Activated naive CD8-positive, alpha-beta T cell (primary cell): ENCODE measurements around the gene MYL6.
A peak's percentile ranks its signal among the peaks of the same experiment; 100 is the strongest.

Source experiments
- H3K27ac Mint-ChIP-seq: one replicate; pipeline ENCODE4 v1.8.0; 2021; ENCODE audit warnings: mixed read lengths
- H3K27me3 Mint-ChIP-seq: one replicate; pipeline ENCODE4 v1.8.0; 2021; ENCODE audit warnings: mixed read lengths
- H3K36me3 Mint-ChIP-seq: one replicate; pipeline ENCODE4 v1.8.0; 2021; ENCODE audit warnings: mixed read lengths
- H3K4me1 Mint-ChIP-seq: one replicate; pipeline ENCODE4 v1.8.0; 2021; ENCODE audit warnings: low read depth, mixed read lengths
- H3K4me3 Mint-ChIP-seq: one replicate; pipeline ENCODE4 v1.8.0; 2021; ENCODE audit warnings: mild to moderate bottlenecking, mixed read lengths
- H3K9me3 Mint-ChIP-seq: one replicate; pipeline ENCODE4 v1.8.0; 2021; ENCODE audit warnings: low read depth, mixed read lengths

MYL6 gene

GRCh38 chr12:56158926-56159461 is 835 bp downstream of the MYL6 start:
- Mint-ChIP-seq H3K9me3 (no peaks in the 10 kb centered on the region), H3K4me3 (peak overlapping the region; percentile 98), H3K36me3 (peaks cover 18% of the 10 kb centered on the region), H3K27ac (peak overlapping the region; percentile 97), H3K27me3 (no peaks in the 10 kb centered on the region), H3K4me1 (peaks cover 42% of the 10 kb centered on the region)

GRCh38 chr12:56159482-56160192 is 1.5 kb downstream of the MYL6 start:
- H3K4me1 Mint-ChIP-seq = peaks cover 42% of the 10 kb centered on the region

GRCh38 chr12:56160193-56160763 is 2.1 kb downstream of the MYL6 start:
- Mint-ChIP-seq H3K27ac (peak overlapping the region; percentile 97), H3K4me1 (peaks cover 42% of the 10 kb centered on the region), H3K4me3 (peak overlapping the region; percentile 98), H3K9me3 (no peaks in the 10 kb centered on the region), H3K36me3 (peaks cover 18% of the 10 kb centered on the region), H3K27me3 (no peaks in the 10 kb centered on the region)

More at GRCh38 chr12:56159482-56160192, 1.5 kb downstream of the MYL6 start:
- peak overlapping the region; percentile 98 for H3K4me3 Mint-ChIP-seq
- no peaks in the 10 kb centered on the region for H3K9me3 Mint-ChIP-seq
- H3K36me3 Mint-ChIP-seq = peaks cover 18% of the 10 kb centered on the region
- H3K27me3 Mint-ChIP-seq = no peaks in the 10 kb centered on the region
- H3K27ac Mint-ChIP-seq = peak overlapping the region; percentile 97

- Mint-ChIP-seq H3K27me3 (no peaks in the 10 kb centered on the region), H3K9me3 (no peaks in the 10 kb centered on the region), H3K4me1 (peaks cover 37% of the 10 kb centered on the region), H3K36me3 (peaks cover 18% of the 10 kb centered on the region), H3K27ac (peak overlapping the region; percentile 97), H3K4me3 (peak overlapping the region; percentile 98)
Observed at GRCh38 chr12:56160894-56161689, 2.9 kb downstream of the MYL6 start.

GRCh38 chr12:56161690-56162351 is 3.7 kb downstream of the MYL6 start:
- H3K9me3 Mint-ChIP-seq = no peaks in the 10 kb centered on the region
- peaks cover 18% of the 10 kb centered on the region for H3K36me3 Mint-ChIP-seq
- peak overlapping the region; percentile 98 for H3K4me3 Mint-ChIP-seq
- H3K27ac Mint-ChIP-seq = peak overlapping the region; percentile 81
- peaks cover 37% of the 10 kb centered on the region for H3K4me1 Mint-ChIP-seq
- no peaks in the 10 kb centered on the region for H3K27me3 Mint-ChIP-seq

GRCh38 chr12:56162468-56163290 is 4.5 kb downstream of the MYL6 start:
- H3K27ac Mint-ChIP-seq = peak overlapping the region; percentile 66
- H3K4me3 Mint-ChIP-seq = no peak overlapping the region
- H3K27me3 Mint-ChIP-seq = no peaks in the 10 kb centered on the region
- H3K4me1 Mint-ChIP-seq = peaks cover 31% of the 10 kb centered on the region
- peaks cover 21% of the 10 kb centered on the region for H3K36me3 Mint-ChIP-seq
- H3K9me3 Mint-ChIP-seq = no peaks in the 10 kb centered on the region

GRCh38 chr12:56163533-56164344 is 5.6 kb downstream of the MYL6 start:
- no peaks in the 10 kb centered on the region for H3K9me3 Mint-ChIP-seq
- H3K36me3 Mint-ChIP-seq = peaks cover 21% of the 10 kb centered on the region
- H3K4me1 Mint-ChIP-seq = peaks cover 31% of the 10 kb centered on the region
- no peaks in the 10 kb centered on the region for H3K27me3 Mint-ChIP-seq
- no peak overlapping the region for H3K27ac Mint-ChIP-seq
- no peak overlapping the region for H3K4me3 Mint-ChIP-seq

GRCh38 chr12:56164345-56164729 is 6.2 kb downstream of the MYL6 start:
- Mint-ChIP-seq H3K36me3 (peaks cover 16% of the 10 kb centered on the region), H3K27me3 (no peaks in the 10 kb centered on the region), H3K4me1 (peaks cover 25% of the 10 kb centered on the region), H3K4me3 (no peak overlapping the region), H3K9me3 (no peaks in the 10 kb centered on the region), H3K27ac (no peak overlapping the region)

- H3K27ac Mint-ChIP-seq = peak overlapping the region; percentile 64
- H3K4me3 Mint-ChIP-seq = no peak overlapping the region
- H3K36me3 Mint-ChIP-seq = peaks cover 8% of the 10 kb centered on the region
- no peaks in the 10 kb centered on the region for H3K9me3 Mint-ChIP-seq
- no peaks in the 10 kb centered on the region for H3K27me3 Mint-ChIP-seq
- peaks cover 15% of the 10 kb centered on the region for H3K4me1 Mint-ChIP-seq
Observed at GRCh38 chr12:56165369-56165768, 7.2 kb downstream of the MYL6 start.

GRCh38 chr12:56169229-56169759 is 11.1 kb downstream of the MYL6 start:
- Mint-ChIP-seq H3K27me3 (no peaks in the 10 kb centered on the region), H3K4me1 (no peaks in the 10 kb centered on the region), H3K9me3 (no peaks in the 10 kb centered on the region), H3K27ac (peak overlapping the region; percentile 34), H3K36me3 (peaks cover 5% of the 10 kb centered on the region), H3K4me3 (no peak overlapping the region)

GRCh38 chr12:56172839-56173238 is 14.7 kb downstream of the MYL6 start:
- Mint-ChIP-seq H3K27me3 (no peaks in the 10 kb centered on the region), H3K9me3 (no peaks in the 10 kb centered on the region), H3K4me3 (no peak overlapping the region), H3K36me3 (peaks cover 6% of the 10 kb centered on the region), H3K27ac (no peak overlapping the region), H3K4me1 (no peaks in the 10 kb centered on the region)

- peaks cover 11% of the 10 kb centered on the region for H3K36me3 Mint-ChIP-seq
- H3K27me3 Mint-ChIP-seq = no peaks in the 10 kb centered on the region
- no peaks in the 10 kb centered on the region for H3K4me1 Mint-ChIP-seq
- peak overlapping the region; percentile 66 for H3K27ac Mint-ChIP-seq
- H3K4me3 Mint-ChIP-seq = no peak overlapping the region
- H3K9me3 Mint-ChIP-seq = no peaks in the 10 kb centered on the region
Observed at GRCh38 chr12:56178347-56178746, 20.2 kb downstream of the MYL6 start.

- H3K9me3 Mint-ChIP-seq = no peaks in the 10 kb centered on the region
- H3K27me3 Mint-ChIP-seq = no peaks in the 10 kb centered on the region
- H3K4me3 Mint-ChIP-seq = no peak overlapping the region
- H3K36me3 Mint-ChIP-seq = peaks cover 6% of the 10 kb centered on the region
- H3K4me1 Mint-ChIP-seq = peaks cover 34% of the 10 kb centered on the region
- H3K27ac Mint-ChIP-seq = no peak overlapping the region
Observed at GRCh38 chr12:56186957-56187356, 28.8 kb downstream of the MYL6 start.
